Neuronal stem cell (in vitro differentiated cells): Measurements from ENCODE around the gene SLC22A31.

Source experiments
- DNase-seq: peaks from one replicate; pipeline ENCODE4 v3.0.0-alpha.2; 2013; ENCODE audit warnings: low spot score
- H2AFZ ChIP-seq: one replicate; pipeline ENCODE4 v1.6.1; 2013; ENCODE audit warnings: mild to moderate bottlenecking, low read length, inconsistent platforms
- H2AK5ac ChIP-seq: 2 replicates; pipeline ENCODE4 v1.6.1; 2013; ENCODE audit warnings: low read depth, mild to moderate bottlenecking, inconsistent platforms, low read length, moderate library complexity, mixed read lengths
- H2BK120ac ChIP-seq: 2 replicates; pipeline ENCODE4 v1.6.1; 2013; ENCODE audit warnings: low read depth, mild to moderate bottlenecking, inconsistent platforms, low read length, moderate library complexity, mixed read lengths
- H2BK12ac ChIP-seq: one replicate; pipeline ENCODE4 v1.6.1; 2013; ENCODE audit warnings: low read length, inconsistent platforms
- H2BK15ac ChIP-seq: 2 replicates; pipeline ENCODE4 v1.6.1; 2013; ENCODE audit warnings: mild to moderate bottlenecking, low read length, inconsistent platforms, mixed read lengths
- H2BK5ac ChIP-seq: one replicate; pipeline ENCODE4 v1.6.1; 2013; ENCODE audit warnings: inconsistent platforms, mild to moderate bottlenecking, low read length, moderate library complexity
- H3K14ac ChIP-seq: one replicate; pipeline ENCODE4 v1.6.1; 2013; ENCODE audit warnings: low read length, inconsistent platforms
- H3K18ac ChIP-seq: 2 replicates; pipeline ENCODE4 v1.6.1; 2013; ENCODE audit warnings: low read length, inconsistent platforms
- H3K23ac ChIP-seq: 2 replicates; pipeline ENCODE4 v1.6.1; 2013; ENCODE audit warnings: low read depth, mild to moderate bottlenecking, mixed read lengths, low read length, inconsistent platforms; ENCODE audit not compliant: poor library complexity
- H3K27ac ChIP-seq: replicated peaks from 3 replicates; pipeline ENCODE4 v1.5.1; 2013; ENCODE audit warnings: low read length, inconsistent platforms
- H3K27me3 ChIP-seq, 3 experiments: 2 replicates each; pipeline ENCODE4 v1.6.1; 2013; ENCODE audit warnings: low read length in 3 of 3, mild to moderate bottlenecking in 2 of 3, inconsistent platforms in 1 of 3, low read depth in 1 of 3, mixed read lengths in 1 of 3, moderate library complexity in 1 of 3; ENCODE audit not compliant: control insufficient read depth in 3 of 3, insufficient read depth in 3 of 3
- H3K36me3 ChIP-seq, 2 donors: replicated peaks in 1 of 2; 2 replicates each; pipeline ENCODE4 v1.6.1; 2013; ENCODE audit warnings: low read length in 2 of 2; ENCODE audit not compliant: control insufficient read depth in 2 of 2, insufficient read depth in 2 of 2
- H3K4ac ChIP-seq: 2 replicates; pipeline ENCODE4 v1.6.1; 2013; ENCODE audit warnings: inconsistent platforms, mild to moderate bottlenecking, low read length, moderate library complexity
- H3K4me1 ChIP-seq, 2 donors: 1 replicate in 1 of 2; 2 replicates in 1 of 2; pipeline ENCODE4 v1.6.1; 2013; ENCODE audit warnings: low read length in 2 of 2, low read depth in 1 of 2; ENCODE audit not compliant: control insufficient read depth in 2 of 2, insufficient read depth in 1 of 2
- H3K4me2 ChIP-seq: one replicate; pipeline ENCODE4 v1.6.1; 2013; ENCODE audit warnings: mild to moderate bottlenecking, low read length, inconsistent platforms; ENCODE audit not compliant: insufficient read depth, poor library complexity, severe bottlenecking
- H3K4me3 ChIP-seq, 2 donors: 2 replicates each; pipeline ENCODE4 v1.5.1; 2013; ENCODE audit warnings: low read length in 2 of 2, mild to moderate bottlenecking in 2 of 2, inconsistent platforms in 1 of 2, moderate library complexity in 1 of 2
- H3K79me1 ChIP-seq: one replicate; pipeline ENCODE4 v1.6.1; 2013; ENCODE audit warnings: low read depth, mild to moderate bottlenecking, inconsistent platforms, low read length, moderate library complexity
- H3K9ac ChIP-seq: one replicate; pipeline ENCODE4 v1.6.1; 2013; ENCODE audit warnings: mild to moderate bottlenecking, low read depth, low read length, inconsistent platforms; ENCODE audit not compliant: poor library complexity
- H3K9me3 ChIP-seq, 2 donors: replicated peaks in 1 of 2; 2 replicates each; pipeline versions ENCODE3 to v1.6.1; 2013; ENCODE audit warnings: low read length in 2 of 2, mild to moderate bottlenecking in 2 of 2, inconsistent platforms in 1 of 2, low read depth in 1 of 2, mixed read lengths in 1 of 2, moderate library complexity in 1 of 2; ENCODE audit not compliant: control insufficient read depth in 2 of 2, insufficient read depth in 1 of 2
- H4K8ac ChIP-seq: one replicate; pipeline ENCODE4 v1.6.1; 2013; ENCODE audit warnings: low read depth, mild to moderate bottlenecking, inconsistent platforms, low read length, moderate library complexity
- H4K91ac ChIP-seq: one replicate; pipeline ENCODE4 v1.6.1; 2013; ENCODE audit warnings: low read length, low read depth, mild to moderate bottlenecking, inconsistent platforms; ENCODE audit not compliant: poor library complexity
- WGBS, 2 donors: extraction: QIAGEN DNeasy Blood & Tissue Kit; methylation state at CpG; one replicate each; pipeline ENCODE4 v1.1.7; 2013; ENCODE audit warnings: missing lambda C conversion rate in 2 of 2, mixed read lengths in 1 of 2; ENCODE audit not compliant: insufficient read length in 2 of 2, insufficient replicate concordance in 1 of 2; ENCODE audit errors: extremely low coverage in 2 of 2; 5-methylcytosine and 5-hydroxymethylcytosine counted together

The SLC22A31 gene

DNA sequence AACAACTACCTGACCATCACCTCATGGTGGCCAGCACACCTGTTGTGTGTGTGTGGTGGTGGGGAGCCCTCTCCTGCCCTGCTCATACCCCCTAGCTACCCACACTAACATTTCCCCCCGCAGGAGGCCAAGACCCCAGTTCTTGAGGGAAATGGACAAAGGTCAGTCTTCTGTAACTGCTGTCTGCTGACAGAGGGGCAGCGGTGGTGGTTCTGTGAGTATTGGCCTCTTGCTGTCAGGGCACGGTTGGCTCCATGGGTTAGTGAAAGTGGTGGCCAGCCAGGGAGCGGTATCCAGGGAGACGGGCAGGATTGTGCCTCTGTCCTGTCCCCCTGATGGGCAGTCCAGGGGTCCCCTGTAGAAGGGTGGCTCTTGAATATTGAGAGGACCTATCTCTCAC is 43.3 kb upstream of the SLC22A31 start:
- peaks cover 0 to 3% (median 0%) of the 10 kb centered on the region in 3 experiments for H3K27me3 ChIP-seq
- no peaks in the 10 kb centered on the region for H3K36me3 ChIP-seq
- H4K8ac ChIP-seq = no peak overlapping the region
- H3K9ac ChIP-seq = no peak overlapping the region
- no CpG with 5 or more reads among the region's 5 CpGs for WGBS, 2 donors
- H4K91ac ChIP-seq = no peak overlapping the region
- H3K27ac ChIP-seq = no peak overlapping the region
- H3K14ac ChIP-seq = no peak overlapping the region
- no peak for DNase-seq
- no peak overlapping the region for H3K4me2 ChIP-seq
- peaks cover 3% of the 10 kb centered on the region for H3K79me1 ChIP-seq
- no peak overlapping the region for H2AFZ ChIP-seq
- no peak overlapping the region for H2BK12ac ChIP-seq
- no peak overlapping the region for H2BK15ac ChIP-seq
- H3K4me3 ChIP-seq = peak overlapping the region in 1 of 2 donors; percentile 41
- peak overlapping the region; percentile 39 for H3K23ac ChIP-seq
- no peak overlapping the region for H3K4ac ChIP-seq
- H2AK5ac ChIP-seq = no peak overlapping the region
- H3K4me1 ChIP-seq = peaks cover 0 to 3% of the 10 kb centered on the region in 2 donors
- peaks cover 0 to 4% of the 10 kb centered on the region in 2 donors for H3K9me3 ChIP-seq
- H3K18ac ChIP-seq = no peak overlapping the region
- H2BK120ac ChIP-seq = no peak overlapping the region
- no peak overlapping the region for H2BK5ac ChIP-seq

DNA sequence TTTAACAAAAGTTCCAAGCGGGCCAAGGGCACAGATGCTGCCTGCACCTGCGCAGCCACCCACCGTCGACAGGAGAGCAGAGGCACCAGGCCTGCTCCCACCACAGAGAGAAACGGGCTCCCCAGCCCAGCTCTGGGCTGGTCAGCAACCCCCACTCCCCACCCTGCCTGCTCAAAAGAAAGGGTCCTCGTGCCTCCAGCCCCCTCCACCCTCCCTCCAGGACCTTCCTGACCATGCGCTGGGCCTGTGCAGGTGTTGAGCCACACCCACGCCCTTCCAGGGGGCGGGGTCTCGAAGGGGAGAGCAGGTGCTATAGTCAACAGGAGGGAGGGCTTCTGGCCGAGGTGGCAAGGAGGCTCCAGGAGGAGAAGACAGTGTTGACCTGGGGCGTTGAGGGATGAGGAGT is 42.5 kb upstream of the SLC22A31 start:
- H2BK12ac ChIP-seq = no peak overlapping the region
- DNase-seq = no peak
- H4K8ac ChIP-seq = no peak overlapping the region
- H4K91ac ChIP-seq = no peak overlapping the region
- H3K9ac ChIP-seq = no peak overlapping the region
- H3K27me3 ChIP-seq = no peaks in the 10 kb centered on the region
- no peak overlapping the region for H2AK5ac ChIP-seq
- H3K4ac ChIP-seq = no peak overlapping the region
- H3K36me3 ChIP-seq = no peaks in the 10 kb centered on the region
- H3K18ac ChIP-seq = no peak overlapping the region
- peaks cover 3% of the 10 kb centered on the region for H3K79me1 ChIP-seq
- no peak overlapping the region for H2BK5ac ChIP-seq
- no peak overlapping the region for H3K4me3 ChIP-seq
- no peak overlapping the region for H3K4me2 ChIP-seq
- no peak overlapping the region for H3K14ac ChIP-seq
- H3K9me3 ChIP-seq = peaks cover 0 to 2% of the 10 kb centered on the region in 2 donors
- H3K4me1 ChIP-seq = peaks cover 0 to 3% of the 10 kb centered on the region in 2 donors
- no CpG with 5 or more reads among the region's 12 CpGs for WGBS, 2 donors
- no peak overlapping the region for H2AFZ ChIP-seq
- H3K27ac ChIP-seq = no peak overlapping the region
- H2BK15ac ChIP-seq = no peak overlapping the region
- no peak overlapping the region for H2BK120ac ChIP-seq
- no peak overlapping the region for H3K23ac ChIP-seq

DNA sequence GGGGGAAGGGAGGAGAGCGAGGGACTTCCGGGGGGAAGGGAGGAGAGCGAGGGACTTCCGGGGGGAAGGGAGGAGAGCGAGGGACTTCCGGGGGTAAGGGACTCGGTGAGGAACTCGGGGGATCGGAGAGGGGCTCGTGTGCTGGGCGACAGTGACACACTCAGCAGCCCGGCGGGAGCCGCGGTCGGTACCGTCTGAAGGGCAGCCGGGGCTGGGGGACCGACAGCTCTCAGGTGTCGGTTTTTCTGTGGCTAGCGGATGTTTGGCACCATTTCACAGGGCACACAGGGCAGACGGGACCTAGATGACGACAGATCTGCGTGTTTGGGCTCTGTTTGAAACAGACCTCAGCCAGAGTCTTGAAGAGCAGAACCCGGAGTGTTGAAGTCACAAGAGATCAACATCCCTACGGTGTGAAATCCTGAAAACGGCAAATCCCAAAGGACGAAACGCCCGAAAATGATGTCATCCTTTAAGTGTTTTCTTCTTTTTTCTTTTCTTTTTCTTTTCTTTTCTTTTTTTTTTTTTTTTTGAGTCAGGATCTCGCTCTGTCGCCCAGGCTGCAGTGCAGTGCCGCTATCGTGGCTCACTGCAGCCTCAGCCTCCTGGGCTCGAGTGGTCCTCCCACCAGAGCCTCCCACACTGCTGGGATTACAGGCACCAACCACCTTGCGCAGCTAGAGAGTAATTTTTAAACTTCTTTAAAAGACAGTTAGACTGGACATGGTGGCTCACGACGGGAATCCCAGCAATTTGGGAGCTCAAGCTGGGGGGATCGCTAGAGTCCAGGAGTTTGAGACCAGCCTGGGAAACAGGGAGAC is 41.1 kb upstream of the SLC22A31 start:
- Histone ChIP-seq H3K23ac (peak overlapping the region; percentile 99), H2AK5ac (no peak overlapping the region), H2BK15ac (no peak overlapping the region), H3K27me3 (no peaks in the 10 kb centered on the region), H3K4ac (no peak overlapping the region), H3K14ac (no peak overlapping the region), H3K27ac (peak overlapping the region; percentile 83), H2AFZ (peak overlapping the region; percentile 92), H3K4me3 (peak overlapping the region; percentile 96 to 99), H4K91ac (no peak overlapping the region), H2BK12ac (no peak overlapping the region), H3K4me1 (peaks cover 0 to 3% of the 10 kb centered on the region in 2 donors), H3K18ac (peak overlapping the region; percentile 69), H3K79me1 (peaks cover 2% of the 10 kb centered on the region), H3K36me3 (peaks cover 0 to 2% of the 10 kb centered on the region in 2 donors), H2BK5ac (peak overlapping the region; percentile 62), H4K8ac (no peak overlapping the region), H3K4me2 (peak overlapping the region; percentile 71), H2BK120ac (peak overlapping the region; percentile 76), H3K9ac (peak overlapping the region; percentile 96), H3K9me3 (peaks cover 0 to 2% of the 10 kb centered on the region in 2 donors)
- peak; percentile 79 for DNase-seq
- WGBS, 2 donors = no CpG with 5 or more reads among the region's 39 CpGs

DNA sequence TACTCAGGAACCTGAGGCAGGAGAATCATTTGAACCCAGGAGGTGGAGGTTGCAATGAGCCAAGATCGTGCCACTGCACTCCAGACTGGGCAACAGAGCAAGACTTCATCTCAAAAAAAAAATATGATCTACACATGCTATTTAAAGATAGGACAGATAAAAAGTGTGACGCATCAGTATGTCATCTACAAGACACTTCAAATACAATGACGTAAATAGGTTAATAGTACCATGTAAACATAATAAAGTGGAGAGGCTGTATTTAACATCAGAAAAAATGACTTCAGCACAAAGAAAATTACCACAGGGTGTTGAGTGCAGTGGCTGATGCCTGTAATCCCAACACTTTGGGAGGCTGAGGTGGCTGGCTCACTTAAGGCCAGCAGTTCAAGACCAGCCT is 37.4 kb upstream of the SLC22A31 start:
- Histone ChIP-seq H2AK5ac (no peak overlapping the region), H4K91ac (no peak overlapping the region), H3K14ac (no peak overlapping the region), H3K27ac (no peak overlapping the region), H3K23ac (no peak overlapping the region), H2BK12ac (no peak overlapping the region), H2BK15ac (no peak overlapping the region), H3K4me1 (peaks cover 0 to 3% of the 10 kb centered on the region in 2 donors), H3K27me3 (no peaks in the 10 kb centered on the region), H3K36me3 (peaks cover 17 to 31% of the 10 kb centered on the region in 2 donors), H3K9me3 (peaks cover 0 to 12% of the 10 kb centered on the region in 2 donors), H4K8ac (no peak overlapping the region), H2BK120ac (no peak overlapping the region), H3K18ac (no peak overlapping the region), H2AFZ (no peak overlapping the region), H3K4me2 (no peak overlapping the region), H3K79me1 (peaks cover 4% of the 10 kb centered on the region), H2BK5ac (no peak overlapping the region), H3K9ac (no peak overlapping the region), H3K4me3 (no peak overlapping the region), H3K4ac (no peak overlapping the region)
- no peak for DNase-seq
- no CpG with 5 or more reads among the region's 3 CpGs for WGBS, 2 donors
